GM21423 (cell line): ENCODE measurements around the gene RGL1.
"Not testable (repeated sequence)": the region's sequence is repeated elsewhere in the genome, so short reads cannot be mapped to it uniquely, and the experiment has no call there.

Experiments
- ATAC-seq: cut with Tn5 transposase; IDR thresholded peaks from one replicate; pipeline ENCODE4 v1.9.1; 2021; ENCODE audit warnings: mild to moderate bottlenecking, moderate library complexity; ENCODE audit not compliant: unreplicated experiment

RGL1 gene

DNA sequence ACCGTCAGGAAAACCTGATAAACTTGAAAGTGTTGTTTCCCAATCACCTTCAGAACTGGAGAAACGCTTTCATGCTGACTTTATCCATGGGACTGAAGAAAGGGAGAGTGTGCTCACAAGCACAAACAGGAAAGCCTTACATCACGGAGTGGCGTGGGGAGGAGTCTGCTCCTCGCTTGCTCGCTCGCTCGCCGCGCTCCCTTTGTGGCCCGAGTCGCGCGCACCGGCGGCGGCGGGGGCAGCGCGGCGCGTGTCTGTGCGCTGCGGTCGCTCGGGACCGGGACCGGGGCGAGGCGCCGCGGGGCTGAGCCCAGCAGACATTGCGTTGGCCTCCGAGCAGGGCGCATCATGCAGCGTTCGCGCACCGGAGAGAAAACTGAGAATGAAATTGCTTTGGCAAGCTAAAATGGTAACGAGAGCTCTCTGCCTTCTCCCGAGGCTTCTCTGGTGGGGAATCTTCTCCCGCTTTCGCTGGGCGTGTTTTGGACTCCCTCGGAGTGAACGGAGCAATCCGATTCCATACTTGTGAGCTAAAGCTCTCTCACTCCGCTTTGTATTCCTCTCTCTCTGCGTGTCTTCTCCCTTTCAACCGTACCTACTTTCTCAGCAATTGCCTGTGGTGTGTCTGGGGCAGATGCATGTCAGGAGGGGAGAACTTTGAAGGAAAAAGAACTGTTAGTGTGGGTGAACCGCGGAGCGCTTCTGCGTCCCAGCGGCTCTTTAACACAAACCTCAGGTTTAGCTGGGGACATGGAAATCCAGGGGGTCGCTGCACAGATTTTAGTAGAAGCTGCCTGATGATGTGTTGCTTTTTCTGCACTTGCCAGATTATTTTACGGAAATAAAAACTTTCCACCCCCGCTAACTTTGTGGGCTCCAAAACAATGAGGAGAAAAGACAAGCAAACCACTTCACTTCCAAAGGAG lies at the start of gene RGL1:
RGL1 (plus strand) TSS at position 205 of the 926 bp plus-strand sequence; CDS start at position 383, 178 bp downstream.
- ATAC-seq = peak; percentile 45

DNA sequence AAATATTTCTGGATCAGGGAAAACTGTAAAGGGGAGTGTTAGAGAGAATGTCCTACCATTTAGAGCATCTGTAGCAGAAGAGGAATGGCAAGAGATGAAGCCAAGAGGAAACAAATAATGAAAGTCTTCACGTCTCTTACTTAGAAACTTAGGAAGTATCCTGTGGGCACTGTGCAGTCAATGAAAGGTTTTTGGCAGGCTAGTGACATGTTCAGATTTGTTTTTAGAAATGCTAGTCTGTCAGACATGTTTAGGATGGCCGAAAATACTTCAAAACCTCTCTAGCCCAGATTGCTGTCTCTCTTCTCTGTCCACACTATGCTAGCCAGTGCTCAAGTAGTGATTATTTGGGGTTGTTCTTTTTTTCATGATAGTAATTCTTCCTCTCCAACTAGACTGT lies 48.6 kb upstream of the RGL1 start:
- ATAC-seq = no peak

DNA sequence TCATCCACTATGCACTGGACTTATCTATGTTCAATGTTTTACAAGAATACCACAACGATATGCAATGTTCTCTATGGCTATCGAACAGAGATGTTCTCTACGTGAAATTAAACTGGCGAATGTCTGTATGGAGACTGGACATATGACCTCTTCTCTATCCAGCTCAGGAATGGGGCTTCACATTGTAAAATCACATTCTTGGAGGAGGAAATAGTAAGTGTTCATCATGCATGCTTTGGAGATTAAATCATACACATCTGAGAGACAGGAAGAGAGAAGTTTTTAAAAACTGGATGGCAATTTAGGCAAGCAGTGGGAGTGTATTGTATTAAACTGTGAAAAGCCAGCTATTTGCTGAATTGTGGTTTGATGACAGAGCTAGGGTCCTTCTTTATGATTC lies 47.9 kb upstream of the RGL1 start:
- ATAC-seq = no peak

DNA sequence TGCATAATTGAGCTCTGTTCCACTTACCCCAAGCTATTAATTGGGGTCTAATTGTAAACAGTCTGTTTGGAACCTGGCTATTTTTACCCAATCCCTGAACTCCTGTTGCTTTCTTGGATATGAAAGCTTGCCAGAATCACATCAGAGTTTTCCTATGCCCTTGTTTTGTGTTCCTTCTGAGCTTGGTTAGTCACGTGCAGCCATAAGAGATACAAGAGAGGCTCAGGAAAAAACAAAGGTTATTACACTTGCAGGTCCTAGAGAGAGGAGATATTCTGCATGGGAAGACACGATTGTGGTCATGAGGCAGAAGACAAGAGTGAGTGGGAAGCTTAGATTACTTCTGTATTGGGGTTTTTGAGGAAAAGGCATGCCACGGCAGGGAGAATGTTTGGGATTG lies 46.0 kb upstream of the RGL1 start:
- no peak for ATAC-seq

DNA sequence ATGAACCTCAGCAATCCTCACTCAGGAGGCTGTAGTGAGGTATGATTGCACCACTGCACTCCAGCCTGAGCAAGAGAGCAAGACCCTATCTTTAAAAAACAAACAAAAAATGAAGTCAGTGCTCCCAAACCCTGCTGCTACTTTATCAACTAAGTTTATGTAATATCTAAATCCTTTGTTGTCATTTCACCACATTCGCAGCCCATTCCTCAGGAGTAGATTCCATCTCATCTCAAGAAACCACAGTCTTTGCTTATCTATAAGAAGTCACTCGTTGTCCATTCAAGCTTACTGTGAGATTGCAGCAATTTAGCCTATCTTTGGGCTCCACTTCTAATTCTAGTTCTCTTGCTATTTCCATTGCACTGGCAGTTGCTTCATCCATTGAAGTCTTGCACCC lies 44.3 kb upstream of the RGL1 start:
- no peak for ATAC-seq

DNA sequence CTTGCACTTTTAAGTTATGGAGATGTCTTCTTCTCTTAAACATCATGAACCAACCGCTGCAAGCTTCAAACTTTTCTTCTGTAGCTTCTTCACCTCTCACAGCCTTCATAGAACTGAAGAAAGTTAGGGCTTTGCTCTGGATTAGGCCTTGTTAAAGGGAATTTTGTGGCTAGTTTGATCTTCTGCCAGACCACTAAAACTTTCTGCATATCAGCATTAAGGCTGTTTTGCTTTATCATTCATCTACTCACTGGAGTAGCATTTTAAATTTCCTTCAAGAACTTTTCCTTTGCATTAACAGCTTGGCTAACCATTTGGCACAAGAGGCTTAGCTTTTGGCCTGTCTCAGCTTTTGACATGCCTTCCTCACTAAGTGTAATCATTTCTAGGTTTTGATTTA lies 43.0 kb upstream of the RGL1 start:
- ATAC-seq = no peak

DNA sequence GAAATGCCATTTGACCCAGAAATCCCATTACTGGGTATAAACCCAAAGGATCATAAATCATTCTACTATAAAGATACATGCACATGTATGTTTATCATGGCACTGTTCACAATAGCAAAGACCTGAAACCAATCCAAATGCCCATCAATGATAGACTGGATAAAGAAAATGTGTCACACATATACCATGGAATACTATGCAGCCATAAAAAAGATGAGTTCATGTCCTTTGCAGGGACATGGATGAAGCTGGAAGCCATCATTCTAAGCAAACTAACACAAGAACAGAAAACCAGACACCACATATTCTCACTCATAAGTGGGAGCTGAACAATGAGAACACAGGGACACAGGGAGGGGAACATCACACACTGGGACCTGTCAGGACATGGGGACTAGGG lies 42.1 kb upstream of the RGL1 start:
- not testable (repeated sequence) for ATAC-seq

DNA sequence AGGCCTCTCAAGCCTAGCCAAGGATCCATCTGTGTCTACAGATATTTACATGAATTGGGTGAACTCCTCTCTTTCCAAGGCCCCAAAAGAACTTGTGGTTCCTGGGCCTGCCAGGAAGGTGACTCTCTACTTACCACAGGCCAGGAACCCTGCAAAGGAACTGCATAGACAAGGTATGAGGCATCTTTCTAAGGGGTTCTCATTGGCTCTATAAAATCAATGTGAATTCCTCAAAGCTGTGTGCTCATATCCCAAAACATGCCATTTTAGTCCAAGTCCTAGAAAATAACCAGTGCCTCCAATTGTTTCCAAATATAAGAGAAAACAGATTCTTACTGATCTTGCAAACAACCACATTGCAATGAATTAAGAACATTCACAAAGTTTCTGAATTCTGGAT lies 39.9 kb upstream of the RGL1 start:
- no peak for ATAC-seq

DNA sequence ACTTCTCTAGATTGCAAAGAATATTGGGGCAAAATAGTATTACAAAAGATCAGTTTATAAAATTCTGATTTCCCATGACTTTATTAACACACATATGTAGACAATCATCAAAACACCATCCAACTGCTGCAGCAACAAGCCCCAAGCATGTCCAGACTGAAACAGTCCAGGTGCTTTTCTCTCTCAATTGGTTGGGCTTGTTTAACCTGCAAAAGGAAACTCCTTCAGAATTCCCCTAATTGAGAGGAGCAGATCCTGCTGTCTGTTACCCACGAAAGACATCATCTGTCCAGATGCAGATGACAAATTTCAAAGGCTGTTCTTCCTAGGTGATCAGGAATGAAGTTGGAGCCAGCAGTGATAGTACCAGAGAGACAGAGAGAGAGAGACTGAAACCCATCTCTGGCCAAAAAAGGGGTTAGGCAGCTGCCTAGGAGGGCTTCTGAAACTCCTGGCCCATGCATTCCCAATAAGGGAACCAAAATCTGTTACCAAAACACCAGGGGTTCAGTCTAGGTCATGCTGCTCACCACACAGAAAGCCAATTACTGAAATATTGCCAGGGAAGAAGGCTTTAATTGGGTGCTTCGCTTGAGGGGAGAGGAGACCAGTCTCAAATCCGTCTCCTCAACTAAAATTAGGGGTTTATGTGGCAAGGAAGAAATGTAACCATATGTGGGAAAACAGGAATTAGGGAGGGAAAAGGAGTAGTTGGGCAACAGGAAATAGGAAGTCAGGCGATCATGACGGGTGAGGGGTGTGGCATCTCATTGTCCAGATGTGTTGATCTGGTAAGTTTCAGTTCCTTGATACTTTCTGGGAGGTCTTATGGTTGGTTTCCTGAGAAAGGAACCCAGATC lies 34.7 kb upstream of the RGL1 start:
- ATAC-seq = no peak

DNA sequence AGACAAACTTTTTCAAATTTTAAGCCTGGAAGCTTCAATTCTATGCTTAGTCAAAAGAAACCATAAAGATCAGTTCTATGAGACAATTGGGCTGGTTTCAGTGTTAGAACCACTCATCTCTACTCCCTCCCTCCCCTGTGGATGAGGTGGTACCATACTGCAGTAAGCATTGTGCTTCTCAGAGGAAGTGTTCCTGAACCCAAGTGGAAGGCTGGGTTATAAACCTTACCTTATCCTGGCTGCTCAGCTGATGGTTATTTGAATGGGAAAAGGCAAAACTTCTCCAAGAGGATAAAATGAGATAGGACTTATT lies 34.1 kb upstream of the RGL1 start:
- ATAC-seq = no peak

DNA sequence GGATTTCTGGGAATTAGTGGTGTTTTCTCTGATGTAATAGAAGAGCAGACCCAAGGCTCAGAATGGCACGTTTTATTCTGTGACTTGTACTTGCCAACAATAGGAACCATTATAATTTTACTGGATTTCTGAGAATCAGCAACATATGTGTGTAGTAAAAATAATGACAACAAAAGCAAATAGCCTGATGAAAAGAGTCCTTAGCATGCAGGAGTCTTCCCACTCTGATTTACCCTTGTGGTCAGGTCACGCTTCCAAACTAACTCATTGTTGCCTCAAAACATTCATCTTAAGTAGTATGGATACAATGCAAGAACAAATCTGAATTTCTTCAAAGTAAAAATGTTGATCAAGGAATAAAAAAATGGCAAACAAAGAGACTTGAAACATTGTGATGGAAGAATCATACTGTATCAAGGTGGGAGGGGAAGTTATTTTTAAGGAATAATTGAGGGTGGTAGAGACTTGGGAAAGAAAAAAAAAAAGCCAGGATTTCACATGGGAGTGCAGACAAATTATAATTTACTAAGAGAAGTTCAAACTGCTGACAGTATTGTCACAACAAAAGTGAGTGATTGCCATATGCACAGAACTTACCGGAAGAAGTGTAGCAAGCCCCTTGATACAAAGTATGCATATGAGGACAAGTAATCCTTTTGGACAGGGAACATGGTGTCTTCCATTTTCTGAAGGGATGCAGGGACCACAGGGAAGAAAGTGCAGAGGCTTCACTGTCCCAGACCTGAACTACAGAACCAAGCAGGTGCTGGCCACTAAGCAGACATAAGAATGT lies 31.2 kb upstream of the RGL1 start:
- no peak for ATAC-seq

DNA sequence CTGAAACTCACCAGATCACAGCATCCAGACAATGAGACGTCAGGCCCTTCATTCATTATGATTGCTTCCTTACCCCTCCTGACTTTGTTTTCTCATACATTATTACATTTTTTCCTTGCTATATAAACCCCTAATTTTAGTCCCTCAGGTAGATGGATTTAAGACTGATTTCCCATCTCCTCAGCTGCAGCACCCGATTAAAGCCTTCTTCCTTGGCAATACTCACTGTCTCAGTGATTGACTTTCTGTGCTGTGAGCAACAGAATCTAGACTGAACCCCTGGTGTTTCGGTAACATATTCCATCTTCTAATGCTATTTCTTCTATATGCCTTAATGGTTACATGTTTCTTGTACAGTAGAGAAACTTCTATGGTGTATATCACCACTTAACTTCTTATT lies 30.0 kb upstream of the RGL1 start:
- ATAC-seq = no peak

DNA sequence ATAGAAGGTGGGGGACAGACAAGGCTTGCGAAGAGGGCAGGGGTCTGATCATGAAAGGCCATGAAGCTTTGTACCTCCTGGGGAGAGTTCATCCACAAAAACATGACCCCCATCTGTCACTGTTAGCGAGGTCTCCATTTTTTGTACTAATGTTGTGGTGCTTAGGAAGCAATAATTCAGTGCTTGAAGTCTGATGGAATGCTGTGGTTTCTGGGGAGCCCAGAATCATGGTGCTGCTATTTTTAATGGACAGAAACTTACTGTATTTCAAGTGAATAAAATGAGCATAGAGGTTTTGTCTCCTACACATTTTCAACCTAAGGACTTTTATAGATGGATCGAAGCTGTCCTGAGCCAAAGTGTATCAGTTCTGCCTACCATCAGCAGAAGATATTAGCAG lies 28.2 kb upstream of the RGL1 start:
- ATAC-seq = no peak

DNA sequence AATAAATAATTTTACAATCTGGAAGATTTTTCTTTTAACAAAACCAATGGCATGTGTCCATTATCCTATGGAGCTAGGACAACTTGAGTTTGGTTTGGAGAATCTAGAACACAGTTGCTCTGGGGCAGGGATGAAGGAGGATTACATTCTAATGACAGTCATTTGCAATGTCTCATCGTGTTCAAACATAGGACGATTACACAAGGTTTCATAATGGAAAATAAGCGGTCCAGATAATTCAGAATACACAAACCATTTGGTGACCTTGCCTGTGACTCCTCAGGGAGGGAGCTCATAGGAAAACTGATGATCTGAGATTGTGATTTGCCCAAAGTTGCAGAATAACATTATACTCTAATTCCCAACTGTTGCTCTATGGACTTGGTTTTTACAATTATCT lies 27.6 kb upstream of the RGL1 start:
- ATAC-seq = no peak

DNA sequence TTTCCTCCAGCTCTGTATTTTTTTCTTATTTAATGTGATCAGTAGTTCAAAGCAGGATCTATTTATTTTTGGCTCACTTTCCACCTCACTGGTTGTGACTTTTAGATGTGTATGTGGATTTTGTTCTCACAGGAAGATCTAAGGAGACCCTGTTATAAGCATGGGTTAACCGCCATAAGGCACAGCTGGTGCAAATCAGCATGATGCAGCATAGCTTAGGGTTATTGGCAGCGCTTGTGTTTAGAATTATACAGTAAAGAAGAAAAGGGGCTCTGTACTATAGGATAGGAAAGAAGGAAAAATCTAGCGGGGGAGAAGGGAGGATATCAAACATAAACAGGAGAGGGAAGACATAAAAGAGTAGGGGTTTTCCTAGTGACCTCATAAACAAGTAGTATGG lies 26.9 kb upstream of the RGL1 start:
- no peak for ATAC-seq

DNA sequence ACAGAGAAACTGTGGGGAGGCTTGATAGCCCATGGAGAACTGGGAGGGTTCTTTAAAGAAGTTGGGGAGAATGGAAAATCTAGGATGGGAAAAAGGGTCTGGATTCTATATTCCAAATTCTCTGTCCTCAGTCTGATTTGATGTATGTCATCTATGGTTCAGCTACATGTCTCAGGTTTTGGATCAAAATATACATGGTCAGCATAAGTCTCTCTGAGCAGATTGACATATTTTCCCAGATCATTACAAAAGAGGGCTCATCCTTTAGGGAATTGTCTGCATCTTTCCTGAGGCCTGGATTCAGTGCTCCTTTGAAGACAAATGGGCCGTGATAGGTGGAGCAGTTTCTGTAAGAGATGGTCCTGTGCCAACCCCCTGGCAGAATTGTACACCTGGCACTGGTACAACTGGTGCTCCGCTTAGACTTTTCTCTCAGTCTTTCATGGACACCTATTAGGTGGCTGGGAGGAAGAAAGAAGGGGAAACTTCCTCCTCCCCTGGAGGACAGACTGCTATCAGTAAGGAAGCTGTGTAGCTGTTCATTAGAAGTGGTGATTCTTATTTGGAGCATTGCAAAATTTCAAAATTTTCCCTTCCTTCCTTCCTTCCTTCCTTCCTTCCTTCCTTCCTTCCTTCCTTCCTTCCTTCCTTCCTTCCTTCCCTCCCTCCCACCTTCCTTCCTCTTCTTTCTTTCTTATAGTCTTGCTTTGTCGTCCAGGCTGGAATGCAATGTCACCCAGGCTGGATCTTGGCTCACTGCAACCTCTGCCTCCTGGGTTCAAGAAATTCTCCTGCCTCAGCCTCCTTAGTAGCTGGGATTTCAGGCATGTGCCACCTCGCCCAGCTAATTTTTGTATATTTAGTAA lies 26.1 kb upstream of the RGL1 start:
- ATAC-seq = no peak

DNA sequence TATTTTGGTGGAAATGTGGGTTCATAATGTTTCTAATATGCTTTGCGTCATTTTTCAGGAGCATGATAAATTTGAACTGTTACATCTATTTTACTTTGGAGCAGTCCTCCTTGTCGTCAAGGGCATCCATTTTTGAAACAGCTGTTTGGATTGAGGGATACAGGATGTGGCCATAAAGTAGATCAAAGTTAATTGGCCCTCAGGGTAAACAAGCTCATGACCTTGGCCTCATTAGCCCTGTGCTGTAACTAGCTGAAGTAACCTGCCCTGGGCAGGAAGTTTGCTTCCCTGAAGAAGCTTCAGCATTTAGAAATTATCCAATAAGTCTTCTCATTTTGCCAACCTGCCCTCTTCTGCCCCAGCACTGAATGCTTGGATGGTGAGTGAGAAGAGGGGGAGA lies 24.8 kb upstream of the RGL1 start:
- no peak for ATAC-seq

DNA sequence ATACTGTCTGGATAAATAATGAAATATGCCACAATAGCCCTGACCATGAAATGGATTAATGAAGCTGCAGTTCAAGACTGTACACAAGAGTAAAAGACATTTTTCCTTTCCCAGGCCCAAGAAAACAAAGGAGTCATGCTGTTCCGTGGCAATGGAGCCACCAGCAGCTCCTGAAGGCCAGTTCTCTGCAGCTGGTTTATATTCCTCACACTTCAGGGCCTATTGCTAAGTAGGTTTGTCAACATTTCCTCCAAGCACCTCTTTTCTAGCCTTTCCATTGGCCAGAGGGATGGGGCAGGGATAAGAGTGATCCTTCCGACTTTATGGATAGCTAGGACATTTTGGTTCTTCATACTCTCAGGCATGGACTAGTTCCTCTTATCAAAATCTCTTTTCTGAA lies 24.2 kb upstream of the RGL1 start:
- no peak for ATAC-seq

DNA sequence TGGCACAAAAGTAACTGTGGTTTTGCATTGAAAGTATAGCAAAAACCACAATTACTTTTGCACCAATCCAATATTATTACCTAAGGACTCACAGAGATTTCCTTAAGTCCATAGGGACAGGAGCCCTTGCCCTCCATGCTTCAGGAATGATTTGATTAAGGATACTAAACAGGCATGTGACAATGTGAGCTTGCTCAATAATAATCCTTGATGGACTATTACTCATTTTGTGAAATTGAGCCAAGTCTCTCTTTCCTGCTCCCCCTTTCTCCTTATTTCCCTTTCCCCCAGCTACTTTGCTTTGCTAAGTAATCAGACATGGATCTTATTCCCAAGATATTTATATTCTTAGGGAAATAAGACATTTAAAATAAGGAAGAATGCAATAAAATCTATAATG lies 21.6 kb upstream of the RGL1 start:
- ATAC-seq = no peak
